Liver (tissue), 3 donors: ENCODE measurements around the gene TAAR1.

Source experiments
- CTCF ChIP-seq: fragments of 150-350 bp; IDR thresholded peaks from 2 replicates; pipeline ENCODE4 v1.5.1; 2017; ENCODE audit warnings: improper control_type of control experiment, low read depth, low read length; ENCODE audit not compliant: missing input control
- EGR1 ChIP-seq, 2 donors: IDR thresholded peaks; 2 replicates each; pipeline ENCODE4 v1.6.1; 2016 to 2018; ENCODE audit warnings: antibody characterized with exemption in 2 of 2, low read depth in 2 of 2
- MAX ChIP-seq: IDR thresholded peaks from 2 replicates; pipeline ENCODE4 v1.6.1; 2016; ENCODE audit warnings: antibody characterized with exemption
- RAD21 ChIP-seq, 2 donors: IDR thresholded peaks; 2 replicates each; pipeline ENCODE4 v1.6.1; 2016; ENCODE audit warnings: antibody characterized with exemption in 2 of 2, mild to moderate bottlenecking in 2 of 2
- TAF1 ChIP-seq: conservative IDR thresholded peaks from 2 replicates; pipeline ENCODE4 v1.6.1; 2016; ENCODE audit warnings: antibody characterized with exemption, mild to moderate bottlenecking
- YY1 ChIP-seq: IDR thresholded peaks from 2 replicates; pipeline ENCODE4 v1.6.1; 2016; ENCODE audit warnings: antibody characterized with exemption, mild to moderate bottlenecking
- ZBTB33 ChIP-seq: IDR thresholded peaks from 2 replicates; pipeline ENCODE4 v1.6.1; 2016; ENCODE audit warnings: antibody characterized with exemption
- donor health status: healthy.
- donor health status: healthy.

GRCh38 chr6:132634796-132635195, 24.2 kb downstream of the TAAR1 start:
- TF ChIP-seq EGR1 (IDR thresholded peaks at IDR 0.05; ENCODE audit: low read depth in 2 of 2) (no peak), CTCF (no peak), ZBTB33 (no peak), MAX (no peak), YY1 (no peak), TAF1 (no peak), RAD21 (IDR thresholded peaks at IDR 0.05) (no peak)
